GM19395 (cell line): ENCODE data around the gene ZNF185.

ENCODE experiments used
- ATAC-seq: cut with Tn5 transposase; IDR thresholded peaks from one replicate; pipeline ENCODE4 v1.9.1; 2021; ENCODE audit warnings: mild to moderate bottlenecking, moderate library complexity; ENCODE audit not compliant: unreplicated experiment

ZNF185 gene

DNA sequence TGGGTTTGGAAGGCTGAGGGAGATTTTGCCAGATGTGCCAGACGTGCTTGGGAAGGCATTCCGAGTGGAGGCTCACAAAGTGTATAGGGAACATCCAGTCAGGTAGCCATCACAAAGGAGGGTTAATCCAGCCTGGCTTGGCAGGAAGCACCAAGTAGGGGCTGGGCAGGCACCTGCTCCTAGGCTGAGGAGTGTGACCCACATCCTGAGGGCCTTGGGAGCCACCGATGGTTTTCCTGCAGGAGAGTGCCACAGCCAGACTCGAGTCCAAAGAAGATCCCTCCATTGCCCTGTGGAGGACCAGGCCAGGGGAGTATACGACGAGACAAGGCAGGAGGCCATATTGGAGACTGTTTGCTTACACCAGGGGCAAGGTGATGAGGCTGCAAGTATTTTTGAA, 48.8 kb downstream of the ZNF185 start:
- no peak for ATAC-seq
